Activated T-cell treated with anti-CD3 and anti-CD28 coated beads for 48 hours (primary cell): ENCODE measurements around the gene SLC16A10.

Source experiments
- DNase-seq: peaks from one replicate; pipeline ENCODE4 v3.0.0-alpha.2; 2020; ENCODE audit warnings: low read depth

The SLC16A10 gene

GRCh38 chr6:111259089-111259831 lies 172.0 kb downstream of the SLC16A10 start:
- DNase-seq, result peak; percentile 97

DNA sequence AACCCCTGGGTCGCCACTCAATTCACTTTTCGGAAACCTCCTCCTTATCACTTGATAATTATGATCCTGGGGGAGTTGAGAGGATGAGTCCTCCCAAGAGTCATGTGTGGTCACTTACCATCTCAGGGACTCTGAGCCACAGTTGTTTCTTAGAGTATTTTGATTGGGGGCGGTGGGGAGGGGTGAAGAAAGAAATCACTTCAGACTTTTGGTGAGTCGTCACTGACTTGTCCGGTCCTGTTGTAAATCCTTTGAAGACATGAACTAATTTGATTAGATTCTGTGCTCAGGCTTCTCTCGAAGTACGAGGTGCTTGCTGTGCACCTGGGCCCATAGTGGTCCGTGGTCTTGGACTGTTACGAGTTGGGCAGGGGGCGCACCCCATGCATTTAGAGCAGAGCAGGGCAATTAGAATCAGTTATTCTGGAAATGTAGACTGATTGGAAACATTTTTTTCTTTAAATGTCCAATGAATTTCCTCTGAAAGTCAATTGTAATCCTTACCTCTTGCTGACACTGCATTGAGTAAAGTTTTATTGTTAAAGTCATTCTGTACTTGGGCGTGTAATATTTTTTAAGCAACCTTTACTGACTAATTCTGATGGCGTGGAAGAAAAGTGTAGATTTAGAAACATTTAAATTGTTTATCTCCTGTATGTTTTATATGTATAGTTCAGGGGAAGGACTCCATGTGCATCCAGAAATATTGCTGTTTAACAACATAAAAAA lies 173.4 kb downstream of the SLC16A10 start:
- DNase-seq, result no peak

DNA sequence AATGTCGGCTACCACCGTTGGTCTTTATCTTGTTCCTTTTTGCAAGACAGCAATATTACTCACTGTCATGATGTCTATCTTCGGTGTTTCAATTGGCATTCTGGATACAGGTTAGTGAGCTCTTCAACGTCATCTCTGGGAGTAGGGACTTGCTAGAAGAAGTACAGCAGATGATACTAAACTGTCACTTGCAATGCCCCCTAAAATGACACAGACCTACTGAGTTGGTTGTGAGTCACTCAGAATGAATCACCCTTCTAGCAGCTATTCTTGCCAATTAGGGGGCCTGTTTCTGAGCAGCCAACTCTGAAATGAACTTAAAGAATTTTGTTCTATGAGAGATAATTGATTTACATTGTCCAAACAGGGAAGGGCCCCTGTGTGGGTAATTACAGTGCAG lies 176.5 kb downstream of the SLC16A10 start:
- DNase-seq, result no peak

- DNase-seq, result no peak
These were observed 178.5 kb downstream of the SLC16A10 start for GRCh38 chr6:111265842-111266241.

GRCh38 chr6:111266276-111266675 lies 179.0 kb downstream of the SLC16A10 start:
- DNase-seq, result no peak

GRCh38 chr6:111267764-111268333 lies 180.5 kb downstream of the SLC16A10 start:
- DNase-seq, result no peak

GRCh38 chr6:111269401-111269970 lies 182.2 kb downstream of the SLC16A10 start:
- no peak for DNase-seq

DNA sequence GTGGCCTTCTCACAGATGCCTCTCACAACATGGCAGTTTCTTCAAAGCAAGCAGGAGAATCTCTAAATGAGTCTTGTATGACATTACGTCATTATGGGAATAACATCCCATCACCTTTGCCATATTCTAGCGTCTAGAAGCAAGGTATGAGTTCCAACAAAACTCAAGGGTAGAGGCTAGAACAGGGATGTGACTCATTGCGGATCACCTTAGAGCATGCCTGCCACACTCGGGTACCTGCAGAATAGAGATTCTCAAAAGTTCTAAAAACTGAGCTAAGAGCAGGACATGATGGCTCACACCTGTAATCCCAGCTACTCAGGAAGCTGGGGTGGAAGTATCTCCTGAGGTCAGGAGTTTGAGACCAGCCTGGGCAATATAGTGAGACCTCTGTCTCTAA lies 182.8 kb downstream of the SLC16A10 start:
- DNase-seq, result no peak

DNA sequence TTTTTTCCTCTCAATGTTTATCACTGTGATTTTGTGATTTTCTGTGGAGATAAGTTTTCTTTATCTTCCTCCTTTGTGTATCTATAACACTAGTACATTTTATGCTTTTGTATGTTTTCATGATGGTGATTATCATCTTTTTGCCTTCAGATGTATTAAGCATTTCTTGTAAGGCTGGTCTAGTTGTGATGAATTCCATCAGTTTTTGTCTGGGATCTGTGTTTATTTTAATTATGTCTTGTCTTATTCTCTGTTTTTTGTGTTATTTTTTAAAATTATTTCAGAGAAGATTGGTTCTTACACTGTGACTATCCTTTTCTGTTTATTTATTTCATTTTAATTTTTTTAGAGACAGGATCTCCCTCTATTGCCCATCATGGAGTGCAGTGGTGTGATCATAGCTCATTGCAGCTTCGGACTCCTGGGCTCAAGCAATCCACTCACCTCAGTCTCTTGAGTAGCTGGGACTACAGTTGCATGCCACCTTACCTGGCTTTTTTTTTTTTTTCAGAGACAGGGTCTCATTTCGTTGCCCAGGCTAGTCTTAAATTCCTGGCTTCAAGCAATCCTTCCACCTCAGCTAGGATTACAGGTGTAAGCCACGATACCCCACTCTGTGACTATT lies 187.4 kb downstream of the SLC16A10 start:
- no peak for DNase-seq

GRCh38 chr6:111276335-111276734 lies 189.0 kb downstream of the SLC16A10 start:
- DNase-seq, result no peak

GRCh38 chr6:111276736-111277135 lies 189.4 kb downstream of the SLC16A10 start:
- DNase-seq, result no peak

GRCh38 chr6:111277819-111278218 lies 190.5 kb downstream of the SLC16A10 start:
- no peak for DNase-seq

DNA sequence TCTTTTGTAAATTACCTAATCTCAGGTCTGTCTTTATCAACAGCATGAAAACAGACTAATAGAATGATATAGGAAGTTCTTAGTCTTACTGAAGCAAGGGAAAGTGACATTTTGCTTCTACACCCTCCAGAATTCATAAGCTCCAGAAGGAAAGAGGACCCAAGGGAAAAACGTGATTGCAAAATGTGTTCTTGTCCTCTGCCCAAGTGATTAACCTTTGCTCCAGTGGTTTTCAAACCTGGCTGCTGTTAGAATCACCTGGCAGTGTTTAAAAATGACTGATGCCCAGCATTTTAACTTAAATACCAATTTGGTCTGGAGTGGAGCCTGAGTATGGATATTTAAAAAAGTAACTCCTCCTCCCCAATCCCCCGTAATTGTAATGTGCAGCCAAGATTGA lies 191.4 kb downstream of the SLC16A10 start:
- DNase-seq, result no peak

DNA sequence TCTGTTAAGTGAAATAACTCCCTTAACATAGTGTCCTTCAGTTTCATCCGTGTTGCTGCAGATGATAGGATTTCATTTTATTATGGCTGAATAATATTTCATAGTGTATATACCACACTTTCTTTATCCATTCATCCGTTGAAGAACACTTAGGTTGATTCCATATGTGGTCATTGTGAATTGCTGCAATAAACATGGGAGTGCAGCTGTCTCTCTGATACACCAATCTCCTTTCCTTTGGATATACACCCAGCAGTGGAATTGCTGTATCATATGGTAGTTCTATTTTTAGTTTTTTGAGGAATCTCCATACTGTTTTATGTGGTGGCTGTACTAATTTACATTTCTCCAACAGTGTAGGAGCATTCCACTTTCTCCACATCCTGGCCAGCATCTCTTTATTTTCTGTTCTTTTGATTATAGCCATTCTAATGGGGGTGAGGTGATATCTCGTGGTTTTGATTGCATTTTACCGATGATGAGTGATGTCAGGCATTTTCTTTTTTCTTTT lies 193.2 kb downstream of the SLC16A10 start:
- DNase-seq, result no peak
